Glutamatergic neuron (in vitro differentiated cells): ENCODE data around the gene POTEF. TPM values are rescaled to one million over a fixed set of nuclear protein-coding genes. Genes with fewer than 3 reads are reported as not detected.
"Not testable (repeated sequence)": the region's sequence is repeated elsewhere in the genome, so short reads cannot be mapped to it uniquely, and the experiment has no call there.

Source experiments
- DNase-seq: peaks from one replicate; pipeline ENCODE4 v3.0.0; 2022
- H3K27ac Mint-ChIP-seq: one replicate; pipeline ENCODE4 v1.8.0; 2020; ENCODE audit warnings: mild to moderate bottlenecking, mixed read lengths, inconsistent platforms; ENCODE audit not compliant: unreplicated experiment
- H3K27me3 Mint-ChIP-seq: one replicate; pipeline ENCODE4 v1.8.0; 2020; ENCODE audit warnings: mild to moderate bottlenecking, moderate library complexity, mixed read lengths, inconsistent platforms; ENCODE audit not compliant: unreplicated experiment
- H3K36me3 Mint-ChIP-seq: one replicate; pipeline ENCODE4 v1.8.0; 2020; ENCODE audit warnings: mild to moderate bottlenecking, mixed read lengths, inconsistent platforms; ENCODE audit not compliant: unreplicated experiment
- H3K4me1 Mint-ChIP-seq: one replicate; pipeline ENCODE4 v1.8.0; 2020; ENCODE audit warnings: mild to moderate bottlenecking, low read depth, mixed read lengths, inconsistent platforms; ENCODE audit not compliant: unreplicated experiment
- H3K4me3 Mint-ChIP-seq: one replicate; pipeline ENCODE4 v1.8.0; 2020; ENCODE audit warnings: mild to moderate bottlenecking, mixed read lengths, inconsistent platforms; ENCODE audit not compliant: unreplicated experiment
- H3K9me3 Mint-ChIP-seq: one replicate; pipeline ENCODE4 v1.8.0; 2020; ENCODE audit warnings: mild to moderate bottlenecking, moderate library complexity, mixed read lengths, inconsistent platforms; ENCODE audit not compliant: unreplicated experiment
- CTCF ChIP-seq: fragments of 200-600 bp; sonication (generic); IDR thresholded peaks from one replicate; pipeline ENCODE4 v1.5.0; 2021; ENCODE audit not compliant: partially characterized antibody, unreplicated experiment
- total RNA-seq: library from RNA; stranded (reverse); fragmentation: NEBNext Ultra II Directional; extraction: Animal tissue kit (Norgen Biotek cat#: 25700); gene quantifications from one replicate; pipeline ENCODE4 v1.2.1, GENCODE V29; 2021; ENCODE audit not compliant: unreplicated experiment

Gene POTEF
- total RNA-seq, 1 donor from 2014 or later, result 12.8 TPM

- H3K9me3 Mint-ChIP-seq, DNase-seq, H3K4me3 Mint-ChIP-seq, H3K36me3 Mint-ChIP-seq, H3K27ac Mint-ChIP-seq, H3K27me3 Mint-ChIP-seq, H3K4me1 Mint-ChIP-seq: not testable (repeated sequence)
These were observed 32.0 kb upstream of the POTEF start for GRCh38 chr2:130160838-130161705.

- Mint-ChIP-seq H3K27ac (no peak overlapping the region), H3K27me3 (peaks cover 3% of the 10 kb centered on the region), H3K4me3 (no peak overlapping the region), H3K4me1 (no peaks in the 10 kb centered on the region), H3K36me3 (no peaks in the 10 kb centered on the region), H3K9me3 (peaks cover 4% of the 10 kb centered on the region)
- no peak for DNase-seq
- no peak for TF ChIP-seq CTCF
These were observed 31.1 kb upstream of the POTEF start for GRCh38 chr2:130160131-130160530.

- DNase-seq, H3K27me3 Mint-ChIP-seq, H3K4me1 Mint-ChIP-seq, H3K36me3 Mint-ChIP-seq, H3K4me3 Mint-ChIP-seq, H3K9me3 Mint-ChIP-seq, H3K27ac Mint-ChIP-seq: not testable (repeated sequence)
These were observed 30.4 kb upstream of the POTEF start for GRCh38 chr2:130159376-130159775.

GRCh38 chr2:130158631-130159030 lies 29.6 kb upstream of the POTEF start:
- Mint-ChIP-seq H3K4me1 (no peaks in the 10 kb centered on the region), H3K27me3 (peaks cover 2% of the 10 kb centered on the region), H3K4me3 (no peak overlapping the region), H3K9me3 (peaks cover 4% of the 10 kb centered on the region), H3K27ac (no peak overlapping the region), H3K36me3 (no peaks in the 10 kb centered on the region)
- DNase-seq, result no peak
- no peak for TF ChIP-seq CTCF

GRCh38 chr2:130157825-130158514 lies 28.9 kb upstream of the POTEF start:
- not testable (repeated sequence) for H3K27ac Mint-ChIP-seq, H3K36me3 Mint-ChIP-seq, DNase-seq, H3K27me3 Mint-ChIP-seq, H3K4me1 Mint-ChIP-seq, H3K9me3 Mint-ChIP-seq, H3K4me3 Mint-ChIP-seq

- H3K4me3 Mint-ChIP-seq, H3K27ac Mint-ChIP-seq, H3K9me3 Mint-ChIP-seq, H3K4me1 Mint-ChIP-seq, H3K36me3 Mint-ChIP-seq, H3K27me3 Mint-ChIP-seq, DNase-seq: not testable (repeated sequence)
These were observed 28.3 kb upstream of the POTEF start for GRCh38 chr2:130157354-130157753.

GRCh38 chr2:130156624-130157004 lies 27.6 kb upstream of the POTEF start:
- H3K4me3 Mint-ChIP-seq, result no peak overlapping the region
- peaks cover 4% of the 10 kb centered on the region for H3K9me3 Mint-ChIP-seq
- H3K27ac Mint-ChIP-seq, result no peak overlapping the region

More at GRCh38 chr2:130156624-130157004, 27.6 kb upstream of the POTEF start:
- no peaks in the 10 kb centered on the region for H3K36me3 Mint-ChIP-seq
- no peaks in the 10 kb centered on the region for H3K4me1 Mint-ChIP-seq
- no peak for DNase-seq
- H3K27me3 Mint-ChIP-seq, result peaks cover 2% of the 10 kb centered on the region
- TF ChIP-seq CTCF, result no peak
